AG10803 (cell line): ENCODE measurements around the gene ZIC1.

Source experiments
- DNase-seq: peaks from one replicate; pipeline ENCODE4 v3.0.0; 2010; ENCODE audit warnings: low read depth
- H3K4me3 ChIP-seq: 2 replicates; pipeline ENCODE4 v1.5.1; 2011; ENCODE audit warnings: mild to moderate bottlenecking, low read length, control low read depth
- CTCF ChIP-seq: conservative IDR thresholded peaks from 2 replicates; pipeline ENCODE4 v1.5.1; 2011; ENCODE audit warnings: mild to moderate bottlenecking, low read length, control low read depth, inconsistent platforms

The ZIC1 gene

GRCh38 chr3:147393261-147393942 lies 15.8 kb upstream of the ZIC1 start:
- peak overlapping the region; percentile 64 for H3K4me3 ChIP-seq
- TF ChIP-seq CTCF = no peak; the same call in 1 of the 2 replicates

DNA sequence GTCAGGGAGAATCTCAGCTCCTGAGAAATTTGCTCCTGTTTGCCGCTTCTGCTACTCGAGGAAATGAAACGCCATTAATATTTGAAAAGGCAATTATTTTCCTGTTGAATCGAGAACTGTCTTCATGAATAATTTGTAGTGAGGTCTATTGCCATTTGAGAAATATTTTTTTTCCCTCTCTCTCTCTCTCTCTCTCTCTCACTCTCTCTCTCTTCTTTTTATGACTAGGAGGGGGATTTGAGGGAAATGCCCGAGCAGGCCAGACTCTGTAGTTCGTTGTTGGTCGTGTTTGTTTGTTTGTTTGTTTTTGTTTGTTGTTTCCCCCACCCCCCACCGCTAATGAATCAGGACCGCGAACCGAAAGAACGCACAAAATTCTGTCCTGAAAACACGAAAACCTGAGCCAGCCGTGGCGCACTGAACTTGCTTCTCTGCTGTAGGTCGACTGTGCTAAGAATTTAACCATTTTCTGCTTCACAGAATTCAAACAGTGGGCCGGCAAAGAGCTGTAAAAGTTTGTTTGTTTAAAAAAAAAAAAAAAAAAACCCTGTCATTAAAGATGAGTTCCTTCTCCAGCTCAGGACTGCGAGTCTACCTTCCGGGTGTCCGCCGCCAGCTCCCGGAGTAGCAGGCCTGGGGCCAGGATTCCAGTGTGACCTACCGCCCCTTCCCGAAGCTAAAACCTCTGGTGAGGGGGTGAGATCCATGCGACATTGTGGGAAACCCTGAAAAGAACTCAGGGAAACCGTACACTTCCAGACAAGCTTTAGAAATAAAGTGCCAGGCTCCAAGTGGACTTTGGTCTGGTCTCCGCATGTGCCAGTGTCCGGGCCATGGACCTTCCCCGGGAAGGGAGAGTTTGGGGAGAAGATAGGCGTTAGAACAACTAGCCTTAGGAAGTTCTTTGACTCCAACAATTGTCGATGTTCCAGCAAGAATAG lies 15.0 kb upstream of the ZIC1 start:
- no peak for TF ChIP-seq CTCF
- H3K4me3 ChIP-seq = peak overlapping the region; percentile 64
- no peak for DNase-seq

More at GRCh38 chr3:147393261-147393942, 15.8 kb upstream of the ZIC1 start:
- peak; percentile 56 for DNase-seq

DNA sequence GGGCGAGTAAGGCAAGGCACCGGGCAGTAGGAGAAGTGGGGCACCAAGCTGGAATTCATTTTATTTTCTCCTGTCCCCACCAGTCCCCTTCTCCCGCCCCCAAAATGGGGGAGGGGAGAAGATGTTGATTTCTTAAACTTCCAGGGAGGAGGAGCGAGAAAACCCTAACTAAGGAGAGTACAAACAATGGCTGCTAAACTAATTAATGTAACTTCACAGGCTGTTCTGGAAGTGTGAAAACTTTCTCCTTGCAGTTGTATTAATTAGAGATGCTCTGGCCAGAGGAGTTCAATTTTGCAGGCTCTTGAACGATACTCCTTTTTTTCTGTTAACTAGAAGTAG lies 14.3 kb upstream of the ZIC1 start:
- no peak for DNase-seq
- TF ChIP-seq CTCF = no peak
- H3K4me3 ChIP-seq = peak overlapping the region; percentile 64

- DNase-seq = no peak
- TF ChIP-seq CTCF = no peak
- H3K4me3 ChIP-seq = no peak overlapping the region
Observed at GRCh38 chr3:147395899-147396711, 13.1 kb upstream of the ZIC1 start.

GRCh38 chr3:147396712-147397046 lies 12.5 kb upstream of the ZIC1 start:
- no peak for DNase-seq
- TF ChIP-seq CTCF = no peak
- H3K4me3 ChIP-seq = no peak overlapping the region

DNA sequence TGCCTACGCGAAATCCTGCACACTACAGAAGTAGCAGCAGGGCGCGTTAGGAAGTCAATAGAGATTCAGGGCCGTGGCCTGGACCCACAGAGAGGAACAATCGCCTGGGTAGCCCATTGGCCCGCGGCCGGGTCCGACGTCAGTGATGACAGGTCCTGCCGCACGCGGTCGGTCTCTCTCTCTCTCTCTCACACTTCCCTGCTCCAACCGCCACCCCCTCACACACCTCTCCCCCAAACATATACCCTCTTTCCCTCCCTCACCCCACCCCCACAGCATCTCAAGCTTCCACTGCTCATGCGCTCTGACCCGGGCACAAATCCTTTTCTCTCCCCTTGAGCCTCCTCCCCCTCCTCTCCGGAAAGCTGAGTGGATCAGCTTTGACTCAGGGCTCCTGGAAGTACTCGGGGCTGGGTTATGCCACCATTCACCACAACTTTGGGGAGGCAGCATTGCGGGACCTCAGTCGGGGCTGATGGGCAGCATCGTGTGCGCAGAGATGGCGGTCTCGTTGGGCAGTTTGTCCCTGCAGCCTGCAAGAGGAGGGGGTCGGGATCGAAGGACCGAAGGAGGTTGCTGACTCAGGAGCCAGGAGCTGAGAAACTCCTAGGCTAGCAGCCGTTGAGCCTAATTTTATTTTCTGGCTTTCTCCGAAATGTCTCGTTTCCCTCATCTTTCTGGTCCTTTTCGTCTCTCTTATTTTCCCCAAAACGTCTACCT lies 11.8 kb upstream of the ZIC1 start:
- TF ChIP-seq CTCF = 0 out of 2 replicates have a peak, but pooled peaks have one; percentile 4
- no peak for DNase-seq
- no peak overlapping the region; the same call in 1 of the 2 replicates for H3K4me3 ChIP-seq
